ENCODE measurements around the gene EML4.

GRCh38 chr2:42378415-42378814 is 209.3 kb downstream of the EML4 start:
- TF ChIP-seq POLR2AphosphoS5 (IDR thresholded peaks at IDR 0.05) (no peak), CTCF (IDR thresholded peaks at IDR 0.05) (no peak), POLR2A (IDR thresholded peaks at IDR 0.05) (no peak)
